ENCODE data around the gene CEND1.

Gene CEND1

DNA sequence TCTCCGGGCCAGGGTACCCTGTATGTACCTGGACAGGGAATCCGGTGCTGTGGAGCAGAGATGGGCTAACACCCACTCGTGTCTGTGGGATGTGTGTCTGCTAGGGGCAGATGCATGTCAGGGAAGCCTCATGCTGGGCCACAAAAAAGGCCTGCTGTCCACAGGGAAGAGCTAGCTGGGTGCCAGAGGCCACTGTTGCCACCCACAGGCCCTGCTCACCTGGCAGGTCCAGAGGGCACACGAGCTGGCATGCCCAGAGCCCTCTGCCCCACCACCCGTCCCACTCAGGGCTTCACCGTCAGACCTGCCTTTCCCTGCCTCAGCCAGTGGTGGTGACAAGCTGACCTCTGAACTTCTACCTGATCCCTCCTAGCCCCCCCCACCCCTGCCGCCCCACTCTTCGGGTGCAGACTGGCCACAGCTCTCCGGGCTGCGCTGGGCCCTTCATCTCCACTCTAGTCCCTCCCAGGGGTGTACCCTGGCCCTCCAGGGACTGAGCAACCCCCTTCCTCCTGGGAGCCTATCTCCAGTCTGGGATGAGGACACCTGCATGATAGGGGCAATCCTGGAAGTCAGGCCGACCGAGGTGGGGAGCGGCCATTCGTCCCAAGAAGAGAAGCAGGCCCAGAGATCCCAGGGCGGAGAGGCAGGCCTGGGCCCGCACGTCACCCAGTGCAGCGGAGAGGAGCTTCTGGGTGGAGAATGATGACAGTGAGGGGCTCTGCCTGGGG lies 6.8 kb upstream of the CEND1 start:
- H3K36me3 ChIP-seq (replicated peaks; ENCODE audit: insufficient read depth, low read length) = no peaks in the 10 kb centered on the region

GRCh38 chr11:795634-796564 lies 6.0 kb upstream of the CEND1 start:
- Histone ChIP-seq H3K9ac (ENCODE audit: low read length) (peak overlapping the region; percentile 85), H3K79me2 (ENCODE audit: low read length) (peaks cover 41% of the 10 kb centered on the region), H3K9me2 (replicated peaks; ENCODE audit: insufficient read depth, low read length) (no peaks in the 10 kb centered on the region), H3K4me2 (ENCODE audit: low read depth, low read length) (peak overlapping the region; percentile 100), H4K20me1 (ENCODE audit: insufficient read depth, low read length) (no peaks in the 10 kb centered on the region), H3K4me3 (ENCODE audit: low read length) (peak overlapping the region; percentile 84), H3K4me1 (ENCODE audit: low read length) (no peaks in the 10 kb centered on the region), H3F3A (ENCODE audit: insufficient read depth, low read length) (peaks cover 21% of the 10 kb centered on the region), H3K9me3 (replicated peaks; ENCODE audit: insufficient read depth, low read length) (no peaks in the 10 kb centered on the region), H3K36me3 (replicated peaks; ENCODE audit: insufficient read depth, low read length) (no peaks in the 10 kb centered on the region), H3K27me3 (replicated peaks; ENCODE audit: insufficient read depth, low read length) (no peaks in the 10 kb centered on the region), H2AFZ (ENCODE audit: low read length) (peak overlapping the region; percentile 70; the same call in 1 of the 2 replicates), H3K27ac (ENCODE audit: low read length) (peak overlapping the region; percentile 67)
- DNase-seq = peak; percentile 83
- TF ChIP-seq, protein P1, sequence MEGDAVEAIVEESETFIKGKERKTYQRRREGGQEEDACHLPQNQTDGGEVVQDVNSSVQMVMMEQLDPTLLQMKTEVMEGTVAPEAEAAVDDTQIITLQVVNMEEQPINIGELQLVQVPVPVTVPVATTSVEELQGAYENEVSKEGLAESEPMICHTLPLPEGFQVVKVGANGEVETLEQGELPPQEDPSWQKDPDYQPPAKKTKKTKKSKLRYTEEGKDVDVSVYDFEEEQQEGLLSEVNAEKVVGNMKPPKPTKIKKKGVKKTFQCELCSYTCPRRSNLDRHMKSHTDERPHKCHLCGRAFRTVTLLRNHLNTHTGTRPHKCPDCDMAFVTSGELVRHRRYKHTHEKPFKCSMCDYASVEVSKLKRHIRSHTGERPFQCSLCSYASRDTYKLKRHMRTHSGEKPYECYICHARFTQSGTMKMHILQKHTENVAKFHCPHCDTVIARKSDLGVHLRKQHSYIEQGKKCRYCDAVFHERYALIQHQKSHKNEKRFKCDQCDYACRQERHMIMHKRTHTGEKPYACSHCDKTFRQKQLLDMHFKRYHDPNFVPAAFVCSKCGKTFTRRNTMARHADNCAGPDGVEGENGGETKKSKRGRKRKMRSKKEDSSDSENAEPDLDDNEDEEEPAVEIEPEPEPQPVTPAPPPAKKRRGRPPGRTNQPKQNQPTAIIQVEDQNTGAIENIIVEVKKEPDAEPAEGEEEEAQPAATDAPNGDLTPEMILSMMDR (IDR thresholded peaks at IDR 0.05; ENCODE audit: low read length) = no peak
- TF ChIP-seq EZH2 (optimal IDR thresholded peaks at IDR 0.05; ENCODE audit: low read depth, low read length) = no peak
- TF ChIP-seq EZH2phosphoT487 (IDR thresholded peaks at IDR 0.05; ENCODE audit: low read length) = no peak

More for the DNA sequence above, 6.8 kb upstream of the CEND1 start:
- Histone ChIP-seq H3K4me1 (ENCODE audit: low read length) (no peaks in the 10 kb centered on the region), H3K9me3 (replicated peaks; ENCODE audit: insufficient read depth, low read length) (no peaks in the 10 kb centered on the region), H3K79me2 (ENCODE audit: low read length) (peaks cover 41% of the 10 kb centered on the region), H3F3A (ENCODE audit: insufficient read depth, low read length) (peaks cover 21% of the 10 kb centered on the region), H2AFZ (ENCODE audit: low read length) (peak overlapping the region; percentile 69), H4K20me1 (ENCODE audit: insufficient read depth, low read length) (no peaks in the 10 kb centered on the region), H3K27me3 (replicated peaks; ENCODE audit: insufficient read depth, low read length) (no peaks in the 10 kb centered on the region), H3K27ac (ENCODE audit: low read length) (peak overlapping the region; percentile 67), H3K9me2 (replicated peaks; ENCODE audit: insufficient read depth, low read length) (no peaks in the 10 kb centered on the region), H3K4me2 (ENCODE audit: low read depth, low read length) (peak overlapping the region; percentile 100), H3K9ac (ENCODE audit: low read length) (peak overlapping the region; percentile 85), H3K4me3 (ENCODE audit: low read length) (peak overlapping the region; percentile 84)
- DNase-seq = no peak
- TF ChIP-seq, protein P1 (IDR thresholded peaks at IDR 0.05; ENCODE audit: low read length) = no peak
- TF ChIP-seq EZH2phosphoT487 (IDR thresholded peaks at IDR 0.05; ENCODE audit: low read length) (no peak), EZH2 (optimal IDR thresholded peaks at IDR 0.05; ENCODE audit: low read depth, low read length) (no peak)

GRCh38 chr11:794766-795633 lies 5.1 kb upstream of the CEND1 start:
- Histone ChIP-seq H3K79me2 (ENCODE audit: low read length) (peaks cover 41% of the 10 kb centered on the region), H3K27ac (ENCODE audit: low read length) (no peak overlapping the region), H3F3A (ENCODE audit: insufficient read depth, low read length) (peaks cover 27% of the 10 kb centered on the region), H2AFZ (ENCODE audit: low read length) (no peak overlapping the region), H3K9me2 (replicated peaks; ENCODE audit: insufficient read depth, low read length) (no peaks in the 10 kb centered on the region), H3K36me3 (replicated peaks; ENCODE audit: insufficient read depth, low read length) (no peaks in the 10 kb centered on the region), H3K9ac (ENCODE audit: low read length) (peak overlapping the region; percentile 85; the same call in 1 of the 2 replicates), H3K4me3 (ENCODE audit: low read length) (peak overlapping the region; percentile 84), H3K4me2 (ENCODE audit: low read depth, low read length) (peak overlapping the region; percentile 95), H4K20me1 (ENCODE audit: insufficient read depth, low read length) (no peaks in the 10 kb centered on the region), H3K4me1 (ENCODE audit: low read length) (no peaks in the 10 kb centered on the region), H3K27me3 (replicated peaks; ENCODE audit: insufficient read depth, low read length) (no peaks in the 10 kb centered on the region), H3K9me3 (replicated peaks; ENCODE audit: insufficient read depth, low read length) (no peaks in the 10 kb centered on the region)
- DNase-seq = no peak
- TF ChIP-seq EZH2 (optimal IDR thresholded peaks at IDR 0.05; ENCODE audit: low read depth, low read length) (no peak), EZH2phosphoT487 (IDR thresholded peaks at IDR 0.05; ENCODE audit: low read length) (no peak)
- TF ChIP-seq, protein P1 (IDR thresholded peaks at IDR 0.05; ENCODE audit: low read length) = no peak

Data from MM.1S (cell line).